Upper lobe of right lung (tissue), 1 donor: Measurements from ENCODE around the gene MEIS2. TPM values are rescaled to one million over a fixed set of nuclear protein-coding genes. Genes with fewer than 3 reads are reported as not detected.

Experiments
- ATAC-seq: fragments of 200-7000 bp; cut with Tn5 transposase; one replicate; pipeline ENCODE4 v1.9.1; 2020; ENCODE audit warnings: mild to moderate bottlenecking, moderate library complexity
- DNase-seq: peaks from one replicate; pipeline ENCODE4 v3.0.0-alpha.2; 2020
- H3K27ac ChIP-seq: fragments of 200-600 bp; one replicate; pipeline ENCODE4 v1.8.0; 2022
- H3K27me3 ChIP-seq: fragments of 200-600 bp; one replicate; pipeline ENCODE4 v1.8.0; 2022; ENCODE audit warnings: mild to moderate bottlenecking
- H3K36me3 ChIP-seq: fragments of 200-600 bp; one replicate; pipeline ENCODE4 v1.8.0; 2022
- H3K4me1 ChIP-seq: fragments of 200-600 bp; one replicate; pipeline ENCODE4 v1.8.0; 2022
- H3K4me3 ChIP-seq: fragments of 200-600 bp; one replicate; pipeline ENCODE4 v1.8.0; 2022; ENCODE audit warnings: mild to moderate bottlenecking
- H3K9me3 ChIP-seq: fragments of 200-600 bp; one replicate; pipeline ENCODE4 v1.8.0; 2022
- CTCF ChIP-seq: fragments of 200-600 bp; IDR thresholded peaks from one replicate; pipeline ENCODE4 v1.8.0; 2022; ENCODE audit warnings: antibody characterized with exemption
- intact Hi-C: fragments of 100-400 bp; cut with DNase I; formaldehyde crosslinking; loops from one replicate; pipeline ENCODE4 v1.11.0; 2022
- total RNA-seq: library from RNA; stranded (reverse); fragmentation: NEBNext Ultra II Directional; extraction: Animal tissue kit (Norgen Biotek cat#: 25700); gene quantifications from one replicate; pipeline ENCODE4 v1.2.1, GENCODE V29; 2021
- donor health status: DM: no; HTN: yes; CAD: no; lungs with severe emphysema.

Gene MEIS2
- total RNA-seq, 1 donor from 2014 or later: 26.7 TPM

- no peak for TF ChIP-seq CTCF
- no peak overlapping the region for H3K27ac ChIP-seq
- ATAC-seq: no peak
- no peaks in the 10 kb centered on the region for H3K4me1 ChIP-seq
- no peak overlapping the region for H3K4me3 ChIP-seq
- intact Hi-C loops: no loop called here
- H3K27me3 ChIP-seq: no peaks in the 10 kb centered on the region
- DNase-seq: no peak
- no peaks in the 10 kb centered on the region for H3K9me3 ChIP-seq
- H3K36me3 ChIP-seq: no peaks in the 10 kb centered on the region
Observed at GRCh38 chr15:36860792-36861191, 239.6 kb downstream of the MEIS2 start.

- intact Hi-C loops: no loop called here
- Histone ChIP-seq H3K9me3 (no peaks in the 10 kb centered on the region), H3K27ac (no peak overlapping the region), H3K4me1 (no peaks in the 10 kb centered on the region), H3K4me3 (no peak overlapping the region), H3K36me3 (no peaks in the 10 kb centered on the region), H3K27me3 (no peaks in the 10 kb centered on the region)
- no peak for TF ChIP-seq CTCF
- no peak for DNase-seq
- no peak for ATAC-seq
Observed at GRCh38 chr15:36858423-36858822, 241.9 kb downstream of the MEIS2 start.

GRCh38 chr15:36856339-36856973 lies 243.9 kb downstream of the MEIS2 start:
- DNase-seq: no peak
- TF ChIP-seq CTCF: no peak
- intact Hi-C loops: no loop called here
- ATAC-seq: no peak
- Histone ChIP-seq H3K36me3 (no peaks in the 10 kb centered on the region), H3K9me3 (no peaks in the 10 kb centered on the region), H3K4me1 (no peaks in the 10 kb centered on the region), H3K27ac (no peak overlapping the region), H3K27me3 (no peaks in the 10 kb centered on the region), H3K4me3 (no peak overlapping the region)

- Histone ChIP-seq H3K27me3 (no peaks in the 10 kb centered on the region), H3K4me1 (no peaks in the 10 kb centered on the region), H3K9me3 (peaks cover 5% of the 10 kb centered on the region), H3K4me3 (no peak overlapping the region), H3K27ac (no peak overlapping the region), H3K36me3 (no peaks in the 10 kb centered on the region)
- DNase-seq (no peak), ATAC-seq (no peak)
- intact Hi-C loops: no loop called here
- TF ChIP-seq CTCF: no peak
Observed at GRCh38 chr15:36850864-36851263, 249.5 kb downstream of the MEIS2 start.

- Histone ChIP-seq H3K4me3 (no peak overlapping the region), H3K27ac (no peak overlapping the region), H3K36me3 (no peaks in the 10 kb centered on the region), H3K4me1 (no peaks in the 10 kb centered on the region), H3K27me3 (peaks cover 4% of the 10 kb centered on the region), H3K9me3 (peaks cover under 1% of the 10 kb centered on the region)
- ATAC-seq (no peak), DNase-seq (no peak)
- no peak for TF ChIP-seq CTCF
- intact Hi-C loops: no loop called here
Observed at GRCh38 chr15:36845270-36845669, 255.1 kb downstream of the MEIS2 start.

GRCh38 chr15:36844534-36844998 lies 255.8 kb downstream of the MEIS2 start:
- intact Hi-C loops: no loop called here
- peaks cover 4% of the 10 kb centered on the region for H3K27me3 ChIP-seq
- no peak overlapping the region for H3K4me3 ChIP-seq
- no peak for TF ChIP-seq CTCF
- no peaks in the 10 kb centered on the region for H3K36me3 ChIP-seq
- H3K9me3 ChIP-seq: no peaks in the 10 kb centered on the region
- no peaks in the 10 kb centered on the region for H3K4me1 ChIP-seq
- no peak for ATAC-seq
- DNase-seq: no peak
- H3K27ac ChIP-seq: no peak overlapping the region
